ENCODE results near the gene SOD2.
A peak's percentile ranks its signal among the peaks of the same experiment; 100 is the strongest.
"Not testable (repeated sequence)": the region's sequence is repeated elsewhere in the genome, so short reads cannot be mapped to it uniquely, and the experiment has no call there.

The SOD2 gene

GRCh38 chr6:159693128-159693893 lies at the start of gene SOD2:
TSS of gene SOD2 (minus strand) at chr6:159693241. CDS start at chr6:159693167, 74 bp downstream.
- Histone ChIP-seq H3K9me3 (ENCODE audit: control insufficient read depth in 1 of 2, low read length in 2 of 2) (no peaks in the 10 kb centered on the region), H3K27ac (ENCODE audit: low read length) (peak within 1 kb of the TSS; percentile 98), H3K27me3 (ENCODE audit: low read depth, low read length) (no peaks in the 10 kb centered on the region), H3K4me1 (ENCODE audit: control insufficient read depth in 1 of 2, insufficient read depth in 2 of 2, low read length in 2 of 2) (peaks cover 0 to 27% of the 10 kb centered on the region in 2 donors), H3K4me3 (ENCODE audit: low read depth in 1 of 2, low read length in 2 of 2) (peak within 1 kb of the TSS; percentile 89 to 97), H3K36me3 (ENCODE audit: control insufficient read depth in 1 of 2, insufficient read depth in 2 of 2, low read length in 2 of 2) (peaks cover 10 to 12% of the 10 kb centered on the region in 2 donors)

- peaks cover 50 to 70% of the 10 kb centered on the region in 2 donors for H3K36me3 ChIP-seq (ENCODE audit: control insufficient read depth in 1 of 2, insufficient read depth in 2 of 2, low read length in 2 of 2)
- peaks cover 0 to 5% of the 10 kb centered on the region in 2 donors for H3K4me1 ChIP-seq (ENCODE audit: control insufficient read depth in 1 of 2, insufficient read depth in 2 of 2, low read length in 2 of 2)
- H3K9me3 ChIP-seq (ENCODE audit: control insufficient read depth in 1 of 2, low read length in 2 of 2) = no peaks in the 10 kb centered on the region
Observed at GRCh38 chr6:159742165-159742564, 49.1 kb upstream of the SOD2 start.

GRCh38 chr6:159739341-159739740 lies 46.3 kb upstream of the SOD2 start:
- no peaks in the 10 kb centered on the region for H3K27me3 ChIP-seq (ENCODE audit: low read depth, low read length)
- peaks cover 23 to 42% of the 10 kb centered on the region in 2 donors for H3K36me3 ChIP-seq (ENCODE audit: control insufficient read depth in 1 of 2, insufficient read depth in 2 of 2, low read length in 2 of 2)
- no peaks in the 10 kb centered on the region for H3K9me3 ChIP-seq (ENCODE audit: control insufficient read depth in 1 of 2, low read length in 2 of 2)
- no peak overlapping the region for H3K27ac ChIP-seq (ENCODE audit: low read length)
- no peak overlapping the region for H3K4me3 ChIP-seq (ENCODE audit: low read depth in 1 of 2, low read length in 2 of 2)
- peaks cover 0 to 9% of the 10 kb centered on the region in 2 donors for H3K4me1 ChIP-seq (ENCODE audit: control insufficient read depth in 1 of 2, insufficient read depth in 2 of 2, low read length in 2 of 2)

More at GRCh38 chr6:159742165-159742564, 49.1 kb upstream of the SOD2 start:
- Histone ChIP-seq H3K27ac (ENCODE audit: low read length) (no peak overlapping the region), H3K4me3 (ENCODE audit: low read depth in 1 of 2, low read length in 2 of 2) (no peak overlapping the region), H3K27me3 (ENCODE audit: low read depth, low read length) (no peaks in the 10 kb centered on the region)

- Histone ChIP-seq H3K27me3 (ENCODE audit: low read depth, low read length) (no peaks in the 10 kb centered on the region), H3K36me3 (ENCODE audit: control insufficient read depth in 1 of 2, insufficient read depth in 2 of 2, low read length in 2 of 2) (peaks cover 8 to 29% of the 10 kb centered on the region in 2 donors), H3K27ac (ENCODE audit: low read length) (no peak overlapping the region), H3K4me3 (ENCODE audit: low read depth in 1 of 2, low read length in 2 of 2) (no peak overlapping the region), H3K9me3 (ENCODE audit: control insufficient read depth in 1 of 2, low read length in 2 of 2) (no peaks in the 10 kb centered on the region), H3K4me1 (ENCODE audit: control insufficient read depth in 1 of 2, insufficient read depth in 2 of 2, low read length in 2 of 2) (peaks cover 0 to 15% of the 10 kb centered on the region in 2 donors)
Observed at GRCh38 chr6:159736908-159737307, 43.9 kb upstream of the SOD2 start.

- H3K36me3 ChIP-seq (ENCODE audit: control insufficient read depth in 1 of 2, insufficient read depth in 2 of 2, low read length in 2 of 2); H3K27ac ChIP-seq (ENCODE audit: low read length); H3K27me3 ChIP-seq (ENCODE audit: low read depth, low read length); H3K4me3 ChIP-seq (ENCODE audit: low read depth in 1 of 2, low read length in 2 of 2); H3K9me3 ChIP-seq (ENCODE audit: control insufficient read depth in 1 of 2, low read length in 2 of 2): not testable (repeated sequence)
- H3K4me1 ChIP-seq (ENCODE audit: control insufficient read depth in 1 of 2, insufficient read depth in 2 of 2, low read length in 2 of 2) = peaks cover 0 to 43% of the 10 kb centered on the region in 2 donors
Observed at GRCh38 chr6:159733395-159733794, 40.4 kb upstream of the SOD2 start.

GRCh38 chr6:159732550-159732949 lies 39.5 kb upstream of the SOD2 start:
- H3K27me3 ChIP-seq (ENCODE audit: low read depth, low read length); H3K9me3 ChIP-seq (ENCODE audit: control insufficient read depth in 1 of 2, low read length in 2 of 2); H3K4me3 ChIP-seq (ENCODE audit: low read depth in 1 of 2, low read length in 2 of 2); H3K27ac ChIP-seq (ENCODE audit: low read length): not testable (repeated sequence)
- Histone ChIP-seq H3K4me1 (ENCODE audit: control insufficient read depth in 1 of 2, insufficient read depth in 2 of 2, low read length in 2 of 2) (peaks cover 0 to 43% of the 10 kb centered on the region in 2 donors), H3K36me3 (ENCODE audit: control insufficient read depth in 1 of 2, insufficient read depth in 2 of 2, low read length in 2 of 2) (peaks cover under 1 to 10% of the 10 kb centered on the region in 2 donors)

GRCh38 chr6:159730332-159730676 lies 37.3 kb upstream of the SOD2 start:
- Histone ChIP-seq H3K4me3 (ENCODE audit: low read depth in 1 of 2, low read length in 2 of 2) (peak overlapping the region; percentile 12 to 76), H3K27ac (ENCODE audit: low read length) (no peak overlapping the region), H3K9me3 (ENCODE audit: control insufficient read depth in 1 of 2, low read length in 2 of 2) (no peaks in the 10 kb centered on the region), H3K36me3 (ENCODE audit: control insufficient read depth in 1 of 2, insufficient read depth in 2 of 2, low read length in 2 of 2) (peaks cover 0 to 14% of the 10 kb centered on the region in 2 donors), H3K27me3 (ENCODE audit: low read depth, low read length) (no peaks in the 10 kb centered on the region), H3K4me1 (ENCODE audit: control insufficient read depth in 1 of 2, insufficient read depth in 2 of 2, low read length in 2 of 2) (peaks cover 5 to 44% of the 10 kb centered on the region in 2 donors)

GRCh38 chr6:159729598-159730331 lies 36.7 kb upstream of the SOD2 start:
- peak overlapping the region; percentile 96 for H3K27ac ChIP-seq (ENCODE audit: low read length)
- no peaks in the 10 kb centered on the region for H3K9me3 ChIP-seq (ENCODE audit: control insufficient read depth in 1 of 2, low read length in 2 of 2)
- peak overlapping the region; percentile 76 to 91 for H3K4me3 ChIP-seq (ENCODE audit: low read depth in 1 of 2, low read length in 2 of 2)
- peaks cover 5 to 44% of the 10 kb centered on the region in 2 donors for H3K4me1 ChIP-seq (ENCODE audit: control insufficient read depth in 1 of 2, insufficient read depth in 2 of 2, low read length in 2 of 2)
- no peaks in the 10 kb centered on the region for H3K27me3 ChIP-seq (ENCODE audit: low read depth, low read length)
- H3K36me3 ChIP-seq (ENCODE audit: control insufficient read depth in 1 of 2, insufficient read depth in 2 of 2, low read length in 2 of 2) = peaks cover 0 to 14% of the 10 kb centered on the region in 2 donors

- peaks cover 0 to 14% of the 10 kb centered on the region in 2 donors for H3K36me3 ChIP-seq (ENCODE audit: control insufficient read depth in 1 of 2, insufficient read depth in 2 of 2, low read length in 2 of 2)
- no peaks in the 10 kb centered on the region for H3K27me3 ChIP-seq (ENCODE audit: low read depth, low read length)
- peak overlapping the region; percentile 76 to 91 for H3K4me3 ChIP-seq (ENCODE audit: low read depth in 1 of 2, low read length in 2 of 2)
- H3K9me3 ChIP-seq (ENCODE audit: control insufficient read depth in 1 of 2, low read length in 2 of 2) = no peaks in the 10 kb centered on the region
- H3K4me1 ChIP-seq (ENCODE audit: control insufficient read depth in 1 of 2, insufficient read depth in 2 of 2, low read length in 2 of 2) = peaks cover 5 to 44% of the 10 kb centered on the region in 2 donors
- peak overlapping the region; percentile 96 for H3K27ac ChIP-seq (ENCODE audit: low read length)
Observed at GRCh38 chr6:159728531-159728964, 35.5 kb upstream of the SOD2 start.

- H3K9me3 ChIP-seq (ENCODE audit: control insufficient read depth in 1 of 2, low read length in 2 of 2) = no peaks in the 10 kb centered on the region
- H3K4me3 ChIP-seq (ENCODE audit: low read depth in 1 of 2, low read length in 2 of 2) = peak overlapping the region; percentile 76 to 91
- peaks cover 0 to 14% of the 10 kb centered on the region in 2 donors for H3K36me3 ChIP-seq (ENCODE audit: control insufficient read depth in 1 of 2, insufficient read depth in 2 of 2, low read length in 2 of 2)
- peaks cover 5 to 43% of the 10 kb centered on the region in 2 donors for H3K4me1 ChIP-seq (ENCODE audit: control insufficient read depth in 1 of 2, insufficient read depth in 2 of 2, low read length in 2 of 2)
- peak overlapping the region; percentile 96 for H3K27ac ChIP-seq (ENCODE audit: low read length)
- no peaks in the 10 kb centered on the region for H3K27me3 ChIP-seq (ENCODE audit: low read depth, low read length)
Observed at GRCh38 chr6:159727717-159728445, 34.8 kb upstream of the SOD2 start.

All from muscle layer of duodenum (tissue), 2 donors.